ENCODE measurements around the gene RENBP. TPM values are rescaled to one million over a fixed set of nuclear protein-coding genes. Genes with fewer than 3 reads are reported as not detected.

RENBP gene
- total and polyA plus RNA-seq, 4 donors = 1.0 to 7.9 (median 7.0) TPM

DNA sequence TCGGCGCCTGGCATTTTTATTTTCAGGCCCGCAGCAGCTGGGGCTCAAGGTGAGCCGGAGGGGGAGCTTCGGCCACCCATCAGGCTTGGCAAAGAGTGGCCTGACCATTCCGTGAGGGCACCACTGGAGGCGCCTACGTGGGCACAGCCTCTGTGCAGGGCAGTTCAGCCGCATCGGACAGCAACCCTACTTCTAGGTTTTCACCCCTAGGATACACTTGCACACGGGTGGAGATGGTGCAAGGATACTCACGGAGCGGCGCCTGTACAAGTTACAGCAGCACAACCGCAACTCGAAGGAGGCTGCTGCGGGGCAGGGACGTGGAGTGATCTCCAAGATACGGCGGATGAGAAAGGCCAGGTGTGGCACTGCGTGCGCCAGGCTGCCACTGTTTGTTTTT, 16.3 kb upstream of the RENBP start:
- H3K36me3 ChIP-seq (ENCODE audit: control insufficient read depth in 4 of 4, insufficient read depth in 3 of 4, low read depth in 1 of 4, low read length in 3 of 4) = peaks cover 23 to 85% (median 40%) of the 10 kb centered on the region in 4 donors
- DNase-seq (ENCODE audit: low spot score) = no peak
- H3K27ac ChIP-seq (ENCODE audit: low read depth in 1 of 2, low read length in 2 of 2) = no peak overlapping the region

DNA sequence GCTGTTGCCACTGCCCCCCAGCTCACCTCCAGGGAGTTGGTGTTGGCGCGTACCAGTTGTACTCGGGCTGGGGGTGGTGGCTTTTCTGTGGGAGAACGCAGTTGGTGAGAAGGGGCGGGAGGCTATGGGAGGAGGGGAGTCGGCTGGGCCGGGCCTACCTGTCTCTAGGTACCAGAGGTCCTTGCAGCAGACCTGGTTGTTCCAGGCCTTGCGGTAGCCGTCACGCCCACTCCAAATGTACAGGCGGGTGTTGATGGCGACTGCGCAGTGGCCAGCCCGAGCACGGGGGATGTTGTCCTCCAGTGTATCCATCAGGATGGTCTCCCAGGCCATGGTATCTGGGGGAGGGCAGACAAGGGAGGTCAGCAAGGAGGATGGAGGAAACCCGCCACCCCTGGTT, 15.6 kb upstream of the RENBP start:
- 95% methylated on average over 16 of the region's 16 CpGs for WGBS
- Histone ChIP-seq H3K27ac (ENCODE audit: low read depth in 1 of 2, low read length in 2 of 2) (no peak overlapping the region), H3K9me3 (ENCODE audit: control insufficient read depth in 4 of 4, low read length in 3 of 4) (no peaks in the 10 kb centered on the region), H3K9ac (ENCODE audit: low read depth in 1 of 2, low read length in 2 of 2) (no peak overlapping the region), H3K4me3 (ENCODE audit: low read depth in 1 of 3, low read length in 3 of 3) (no peak overlapping the region), H3K36me3 (ENCODE audit: control insufficient read depth in 4 of 4, insufficient read depth in 3 of 4, low read depth in 1 of 4, low read length in 3 of 4) (peaks cover 23 to 92% (median 40%) of the 10 kb centered on the region in 4 donors), H3K4me1 (ENCODE audit: control insufficient read depth in 4 of 4, insufficient read depth in 4 of 4, low read length in 3 of 4) (peaks cover 0 to under 1% (median 0%) of the 10 kb centered on the region in 4 donors), H3K27me3 (ENCODE audit: control insufficient read depth in 4 of 4, insufficient read depth in 4 of 4, low read length in 3 of 4) (no peaks in the 10 kb centered on the region)
- no peak for TF ChIP-seq TAF1 (conservative IDR thresholded peaks at IDR 0.05)
- TF ChIP-seq, protein P1, sequence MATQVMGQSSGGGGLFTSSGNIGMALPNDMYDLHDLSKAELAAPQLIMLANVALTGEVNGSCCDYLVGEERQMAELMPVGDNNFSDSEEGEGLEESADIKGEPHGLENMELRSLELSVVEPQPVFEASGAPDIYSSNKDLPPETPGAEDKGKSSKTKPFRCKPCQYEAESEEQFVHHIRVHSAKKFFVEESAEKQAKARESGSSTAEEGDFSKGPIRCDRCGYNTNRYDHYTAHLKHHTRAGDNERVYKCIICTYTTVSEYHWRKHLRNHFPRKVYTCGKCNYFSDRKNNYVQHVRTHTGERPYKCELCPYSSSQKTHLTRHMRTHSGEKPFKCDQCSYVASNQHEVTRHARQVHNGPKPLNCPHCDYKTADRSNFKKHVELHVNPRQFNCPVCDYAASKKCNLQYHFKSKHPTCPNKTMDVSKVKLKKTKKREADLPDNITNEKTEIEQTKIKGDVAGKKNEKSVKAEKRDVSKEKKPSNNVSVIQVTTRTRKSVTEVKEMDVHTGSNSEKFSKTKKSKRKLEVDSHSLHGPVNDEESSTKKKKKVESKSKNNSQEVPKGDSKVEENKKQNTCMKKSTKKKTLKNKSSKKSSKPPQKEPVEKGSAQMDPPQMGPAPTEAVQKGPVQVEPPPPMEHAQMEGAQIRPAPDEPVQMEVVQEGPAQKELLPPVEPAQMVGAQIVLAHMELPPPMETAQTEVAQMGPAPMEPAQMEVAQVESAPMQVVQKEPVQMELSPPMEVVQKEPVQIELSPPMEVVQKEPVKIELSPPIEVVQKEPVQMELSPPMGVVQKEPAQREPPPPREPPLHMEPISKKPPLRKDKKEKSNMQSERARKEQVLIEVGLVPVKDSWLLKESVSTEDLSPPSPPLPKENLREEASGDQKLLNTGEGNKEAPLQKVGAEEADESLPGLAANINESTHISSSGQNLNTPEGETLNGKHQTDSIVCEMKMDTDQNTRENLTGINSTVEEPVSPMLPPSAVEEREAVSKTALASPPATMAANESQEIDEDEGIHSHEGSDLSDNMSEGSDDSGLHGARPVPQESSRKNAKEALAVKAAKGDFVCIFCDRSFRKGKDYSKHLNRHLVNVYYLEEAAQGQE (IDR thresholded peaks at IDR 0.05) = no peak
- TF ChIP-seq SP1 (IDR thresholded peaks at IDR 0.05) = no peak
- TF ChIP-seq, protein P2, sequence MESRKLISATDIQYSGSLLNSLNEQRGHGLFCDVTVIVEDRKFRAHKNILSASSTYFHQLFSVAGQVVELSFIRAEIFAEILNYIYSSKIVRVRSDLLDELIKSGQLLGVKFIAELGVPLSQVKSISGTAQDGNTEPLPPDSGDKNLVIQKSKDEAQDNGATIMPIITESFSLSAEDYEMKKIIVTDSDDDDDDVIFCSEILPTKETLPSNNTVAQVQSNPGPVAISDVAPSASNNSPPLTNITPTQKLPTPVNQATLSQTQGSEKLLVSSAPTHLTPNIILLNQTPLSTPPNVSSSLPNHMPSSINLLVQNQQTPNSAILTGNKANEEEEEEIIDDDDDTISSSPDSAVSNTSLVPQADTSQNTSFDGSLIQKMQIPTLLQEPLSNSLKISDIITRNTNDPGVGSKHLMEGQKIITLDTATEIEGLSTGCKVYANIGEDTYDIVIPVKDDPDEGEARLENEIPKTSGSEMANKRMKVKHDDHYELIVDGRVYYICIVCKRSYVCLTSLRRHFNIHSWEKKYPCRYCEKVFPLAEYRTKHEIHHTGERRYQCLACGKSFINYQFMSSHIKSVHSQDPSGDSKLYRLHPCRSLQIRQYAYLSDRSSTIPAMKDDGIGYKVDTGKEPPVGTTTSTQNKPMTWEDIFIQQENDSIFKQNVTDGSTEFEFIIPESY (IDR thresholded peaks at IDR 0.05) = no peak
- TF ChIP-seq YY1 (IDR thresholded peaks at IDR 0.05) = no peak
- TF ChIP-seq NR2F2 (IDR thresholded peaks at IDR 0.05) = no peak
- no peak for TF ChIP-seq JUND (IDR thresholded peaks at IDR 0.05)
- TF ChIP-seq, protein P3, sequence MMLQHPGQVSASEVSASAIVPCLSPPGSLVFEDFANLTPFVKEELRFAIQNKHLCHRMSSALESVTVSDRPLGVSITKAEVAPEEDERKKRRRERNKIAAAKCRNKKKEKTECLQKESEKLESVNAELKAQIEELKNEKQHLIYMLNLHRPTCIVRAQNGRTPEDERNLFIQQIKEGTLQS (IDR thresholded peaks at IDR 0.05) = no peak
- no peak for DNase-seq (ENCODE audit: low spot score)

More for the DNA sequence above, 16.3 kb upstream of the RENBP start:
- TF ChIP-seq SP1 (IDR thresholded peaks at IDR 0.05) (no peak), FOXA2 (IDR thresholded peaks at IDR 0.05) (no peak), GABPA (IDR thresholded peaks at IDR 0.05 in 1 of 2, conservative IDR thresholded peaks at IDR 0.05 in 1 of 2) (no peak), JUND (IDR thresholded peaks at IDR 0.05) (no peak), FOXA1 (IDR thresholded peaks at IDR 0.05) (no peak), NR2F2 (IDR thresholded peaks at IDR 0.05) (no peak), HNF4A (conservative IDR thresholded peaks at IDR 0.05) (no peak)
- TF ChIP-seq, protein P4, sequence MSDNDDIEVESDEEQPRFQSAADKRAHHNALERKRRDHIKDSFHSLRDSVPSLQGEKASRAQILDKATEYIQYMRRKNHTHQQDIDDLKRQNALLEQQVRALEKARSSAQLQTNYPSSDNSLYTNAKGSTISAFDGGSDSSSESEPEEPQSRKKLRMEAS (IDR thresholded peaks at IDR 0.05) = no peak
- TF ChIP-seq, protein P3 (IDR thresholded peaks at IDR 0.05) = no peak
- TF ChIP-seq, protein P1 (IDR thresholded peaks at IDR 0.05) = no peak
- WGBS = 95% methylated on average over 22 of the region's 22 CpGs
- Histone ChIP-seq H3K4me3 (ENCODE audit: low read depth in 1 of 3, low read length in 3 of 3) (no peak overlapping the region), H3K9me3 (ENCODE audit: control insufficient read depth in 4 of 4, low read length in 3 of 4) (no peaks in the 10 kb centered on the region), H3K4me1 (ENCODE audit: control insufficient read depth in 4 of 4, insufficient read depth in 4 of 4, low read length in 3 of 4) (peaks cover 0 to 8% (median under 1%) of the 10 kb centered on the region in 4 donors), H3K9ac (ENCODE audit: low read depth in 1 of 2, low read length in 2 of 2) (no peak overlapping the region), H3K27me3 (ENCODE audit: control insufficient read depth in 4 of 4, insufficient read depth in 4 of 4, low read length in 3 of 4) (no peaks in the 10 kb centered on the region)

Data from liver (tissue), 9 donors.